GM12874 (cell line): ENCODE data around the gene ING5.

ENCODE experiments used
- TF ChIP-seq, protein P1 (sequence below): IDR thresholded peaks from 2 replicates; pipeline ENCODE4 v1.5.1; 2011; ENCODE audit warnings: low read depth, mild to moderate bottlenecking, control low read depth, low read length, moderate library complexity; ENCODE audit not compliant: insufficient read depth

ING5 gene

DNA sequence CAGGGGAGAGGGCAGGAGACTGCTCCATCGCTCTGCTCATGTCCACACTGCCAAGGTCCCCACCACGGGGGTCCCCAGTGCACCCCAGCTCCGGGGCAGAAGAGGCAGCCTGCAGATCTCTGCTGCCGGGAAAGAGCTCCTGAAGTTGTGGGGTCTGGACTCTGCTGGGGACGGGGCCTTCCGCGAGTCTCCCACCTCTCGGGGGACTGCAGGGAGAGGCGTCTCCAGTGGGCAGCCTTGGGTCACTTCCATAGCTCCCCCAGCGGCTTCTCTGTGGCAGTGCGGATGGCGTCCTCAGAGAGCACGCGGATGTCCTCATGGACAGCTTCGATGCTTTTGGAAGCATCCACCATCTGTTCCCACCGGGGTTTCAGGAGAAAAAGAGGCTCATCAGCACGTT, 26.0 kb upstream of the ING5 start:
- TF ChIP-seq, protein P1, sequence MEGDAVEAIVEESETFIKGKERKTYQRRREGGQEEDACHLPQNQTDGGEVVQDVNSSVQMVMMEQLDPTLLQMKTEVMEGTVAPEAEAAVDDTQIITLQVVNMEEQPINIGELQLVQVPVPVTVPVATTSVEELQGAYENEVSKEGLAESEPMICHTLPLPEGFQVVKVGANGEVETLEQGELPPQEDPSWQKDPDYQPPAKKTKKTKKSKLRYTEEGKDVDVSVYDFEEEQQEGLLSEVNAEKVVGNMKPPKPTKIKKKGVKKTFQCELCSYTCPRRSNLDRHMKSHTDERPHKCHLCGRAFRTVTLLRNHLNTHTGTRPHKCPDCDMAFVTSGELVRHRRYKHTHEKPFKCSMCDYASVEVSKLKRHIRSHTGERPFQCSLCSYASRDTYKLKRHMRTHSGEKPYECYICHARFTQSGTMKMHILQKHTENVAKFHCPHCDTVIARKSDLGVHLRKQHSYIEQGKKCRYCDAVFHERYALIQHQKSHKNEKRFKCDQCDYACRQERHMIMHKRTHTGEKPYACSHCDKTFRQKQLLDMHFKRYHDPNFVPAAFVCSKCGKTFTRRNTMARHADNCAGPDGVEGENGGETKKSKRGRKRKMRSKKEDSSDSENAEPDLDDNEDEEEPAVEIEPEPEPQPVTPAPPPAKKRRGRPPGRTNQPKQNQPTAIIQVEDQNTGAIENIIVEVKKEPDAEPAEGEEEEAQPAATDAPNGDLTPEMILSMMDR = no peak

DNA sequence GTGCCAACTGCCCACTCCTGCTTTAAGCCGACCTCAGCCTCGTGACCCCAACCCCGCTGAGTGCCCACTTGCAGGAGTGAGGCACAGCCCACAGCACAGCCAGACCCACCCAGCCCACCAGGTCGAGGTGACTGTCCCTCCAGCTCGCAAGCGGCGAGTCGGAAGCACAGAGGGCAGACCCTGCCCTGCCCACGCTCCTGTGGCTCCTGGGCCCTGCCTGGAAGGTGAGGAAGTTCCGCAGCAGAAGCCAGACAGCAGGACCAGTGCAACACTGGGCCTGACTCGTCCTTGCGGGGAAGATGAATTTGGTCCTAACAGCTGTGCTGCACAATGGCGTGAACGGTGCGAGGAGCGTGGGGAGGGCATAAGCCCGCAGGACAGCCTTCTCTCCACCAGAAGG, 25.2 kb upstream of the ING5 start:
- TF ChIP-seq, protein P1 = no peak

DNA sequence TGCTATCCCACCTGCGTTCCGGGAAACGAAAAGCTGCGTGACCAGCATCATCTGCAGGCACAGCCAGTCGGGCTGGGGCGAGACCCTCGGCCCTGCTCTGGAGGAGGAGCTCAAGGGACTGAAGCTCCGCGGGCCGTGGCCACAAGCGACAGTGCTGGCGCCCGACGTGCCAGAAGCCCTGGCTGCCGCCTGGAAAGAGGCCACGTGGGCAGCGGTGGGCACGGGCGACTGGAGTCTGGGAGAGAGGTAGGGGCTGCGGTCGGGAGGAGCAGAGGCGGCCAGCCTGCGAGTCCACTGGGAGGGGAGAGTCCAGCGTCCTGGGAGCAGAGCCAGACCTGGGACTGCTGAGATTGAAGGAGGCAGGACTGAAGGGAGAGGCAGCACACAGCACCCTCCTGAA, 24.4 kb upstream of the ING5 start:
- TF ChIP-seq, protein P1 = no peak

DNA sequence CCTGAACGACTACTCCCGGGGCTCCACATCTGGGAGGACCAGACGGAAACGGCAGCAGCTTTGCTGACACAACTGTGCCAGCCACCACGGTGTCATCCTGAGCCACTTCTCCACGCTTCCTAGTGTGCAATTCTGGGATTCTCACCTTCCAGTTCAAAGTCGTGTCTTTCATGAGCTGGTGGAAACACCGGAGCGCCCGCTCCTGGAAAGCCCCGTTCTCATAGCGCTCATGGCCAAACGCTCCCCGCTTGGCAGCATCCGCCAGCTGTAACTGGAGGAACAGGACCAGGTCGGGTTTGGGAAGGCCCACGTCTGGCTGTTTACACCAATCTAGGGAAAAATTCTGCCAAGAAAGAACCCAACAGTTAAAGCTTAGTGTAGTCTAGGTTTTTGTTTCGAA, 23.5 kb upstream of the ING5 start:
- TF ChIP-seq, protein P1 = no peak

DNA sequence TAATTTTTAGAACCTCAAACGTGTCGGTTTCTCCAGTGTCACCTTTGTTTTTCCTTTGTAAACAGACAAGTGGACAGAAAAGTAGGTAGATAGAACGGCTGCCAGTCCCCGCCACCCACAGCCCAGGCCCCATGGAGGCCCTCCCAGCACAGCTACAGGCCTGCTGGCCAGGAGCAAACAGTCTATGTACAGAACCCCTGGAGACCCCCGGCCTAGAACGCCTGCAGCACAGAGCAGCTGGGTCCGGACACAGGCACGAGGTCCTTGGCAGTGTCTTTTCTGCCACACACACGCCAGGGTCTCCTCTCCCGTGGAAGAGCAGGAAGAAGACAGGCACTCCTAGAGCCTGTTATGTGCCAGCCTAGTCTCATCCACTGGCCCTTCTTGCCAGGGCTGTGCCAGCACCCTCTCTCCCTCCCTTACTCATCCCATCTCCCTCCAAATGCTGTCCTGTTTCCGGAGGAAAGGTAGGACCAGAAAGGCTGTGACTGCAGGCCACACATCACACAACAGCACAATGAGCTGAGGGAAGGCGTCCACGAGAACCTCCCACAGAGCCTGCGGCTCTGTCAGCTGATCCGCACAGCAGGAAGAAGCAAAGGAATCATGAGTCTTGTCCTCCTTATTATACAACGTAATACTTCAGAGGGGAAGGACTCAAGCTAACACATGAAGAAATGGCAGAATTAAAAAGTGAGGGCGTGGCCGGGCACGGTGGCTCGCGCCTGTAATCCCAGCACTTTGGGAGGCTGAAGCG, 22.9 kb upstream of the ING5 start:
- TF ChIP-seq, protein P1 = no peak

DNA sequence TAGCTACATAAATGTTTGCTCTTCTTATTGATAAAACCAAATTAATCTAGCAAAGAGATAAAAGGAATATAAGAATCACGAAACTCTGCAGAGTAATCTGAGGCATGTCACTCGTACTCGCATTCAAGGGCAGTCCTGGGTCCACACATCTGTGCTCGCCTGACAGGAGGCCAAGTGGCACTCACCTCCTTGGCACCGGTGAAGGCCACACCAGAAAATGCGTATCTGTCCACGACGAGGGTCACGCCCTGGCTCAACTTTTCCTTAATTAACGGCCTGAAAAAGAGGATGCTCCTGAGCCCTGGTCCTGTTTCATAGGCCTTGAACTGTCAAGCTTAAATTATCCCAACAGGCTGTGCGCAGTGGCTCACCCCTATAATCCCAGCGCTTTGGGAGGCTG, 21.8 kb upstream of the ING5 start:
- TF ChIP-seq, protein P1 = no peak

DNA sequence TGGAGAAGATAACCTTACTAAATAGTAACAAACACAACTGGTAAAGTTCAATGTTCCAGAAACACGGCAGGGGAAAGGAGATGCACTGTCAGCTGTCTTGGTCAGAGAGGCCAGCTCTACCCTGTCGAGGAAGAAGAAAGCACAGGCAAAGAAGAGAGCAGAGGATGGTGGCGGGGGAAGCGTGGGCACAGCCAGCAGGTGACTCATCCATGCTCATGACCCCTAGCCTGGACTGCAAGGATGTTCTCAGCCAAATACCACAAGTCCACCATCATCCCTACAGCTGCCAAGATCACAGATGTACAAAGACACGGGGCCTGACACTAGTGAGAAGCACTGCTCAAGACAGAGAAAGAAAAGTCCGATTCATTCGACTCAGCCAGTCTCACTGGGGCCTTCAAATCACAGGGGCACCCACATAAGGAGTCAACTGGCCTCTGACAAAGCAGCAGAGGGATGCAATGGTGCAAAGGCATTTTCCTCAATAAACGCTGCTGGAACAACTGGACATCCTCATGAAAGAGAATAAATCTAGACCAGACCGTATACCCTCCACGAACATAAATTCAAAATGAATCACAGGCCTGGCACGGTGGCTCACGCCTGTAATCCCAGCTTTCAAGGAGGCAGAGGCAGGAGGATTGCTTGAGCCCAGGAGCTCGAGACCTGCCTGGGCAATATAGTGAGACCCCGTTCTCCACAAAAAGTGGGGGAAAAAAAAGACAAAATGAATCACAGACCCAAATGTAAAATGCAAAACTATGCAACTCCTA, 20.8 kb upstream of the ING5 start:
- TF ChIP-seq, protein P1 = no peak
